OCI-M1 (cell line): ENCODE measurements around the gene RASGRP2.

ENCODE experiments used
- DNase-seq: peaks from one replicate; lab custom pipeline; 2025; lab: John Stamatoyannopoulos, UW

Gene RASGRP2

DNA sequence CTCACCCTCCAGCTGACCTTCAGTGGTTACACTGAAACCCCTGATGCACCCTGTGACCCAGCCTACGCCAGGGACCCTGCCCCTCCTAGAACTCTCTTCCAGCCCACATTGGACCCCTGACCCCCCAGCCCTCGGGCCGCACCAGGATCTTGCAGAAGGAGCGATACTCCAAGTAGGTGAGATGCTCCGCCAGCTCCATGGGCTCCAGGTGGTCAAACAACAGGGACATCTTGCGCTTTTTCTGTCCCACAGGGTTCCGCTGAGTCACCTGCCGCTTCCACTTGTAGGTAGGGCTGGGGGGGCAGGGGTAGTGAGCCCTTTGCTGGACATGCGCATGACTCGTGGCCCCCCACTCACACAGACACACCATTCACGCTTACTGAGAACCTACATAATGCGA, 4.1 kb downstream of the RASGRP2 start:
- no peak for DNase-seq

DNA sequence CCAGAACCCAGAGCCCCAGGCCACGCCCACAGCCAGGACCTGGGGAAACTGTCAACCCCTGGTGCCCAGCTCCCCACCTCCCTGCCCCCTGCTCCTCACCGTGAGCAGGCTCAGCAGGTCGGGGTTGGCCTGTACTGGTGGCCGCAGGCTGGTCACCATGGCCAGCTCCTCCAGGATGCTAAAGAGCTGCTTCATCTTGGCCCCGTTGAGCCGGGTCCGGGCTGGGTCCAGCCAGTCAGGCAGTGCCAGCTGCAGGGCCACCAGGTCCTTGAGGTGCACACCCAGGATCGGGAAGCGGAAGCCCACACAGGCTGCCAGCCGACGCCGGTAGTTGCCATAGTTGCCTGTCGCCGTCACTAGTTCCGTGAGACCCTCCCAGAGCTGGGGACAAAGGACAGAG, 7.3 kb downstream of the RASGRP2 start:
- no peak for DNase-seq

DNA sequence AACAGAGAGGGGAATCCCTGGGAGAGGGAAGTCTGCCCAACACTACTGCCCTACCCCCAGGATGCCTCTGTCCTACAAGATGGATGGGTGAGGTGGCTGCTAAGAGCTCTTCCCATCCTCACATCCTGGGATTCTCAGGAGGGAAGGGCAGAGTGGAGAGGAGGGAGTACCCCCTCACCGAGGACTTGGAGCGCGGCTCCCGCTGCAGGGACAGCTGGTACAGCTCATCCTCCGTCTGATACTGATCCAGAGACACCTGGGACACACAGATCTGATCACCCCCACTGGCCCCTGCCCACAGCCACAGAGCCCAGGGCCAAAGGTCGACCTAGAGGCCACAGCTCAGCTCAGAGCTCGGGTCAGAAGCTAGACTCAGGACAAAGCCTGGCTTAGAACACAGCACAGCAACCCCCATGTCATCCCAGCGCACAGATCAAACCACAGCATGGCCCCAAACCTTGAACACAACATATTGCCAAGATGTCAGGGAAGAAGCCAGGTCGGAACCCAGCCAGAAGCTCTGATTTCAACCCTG, 8.2 kb downstream of the RASGRP2 start:
- DNase-seq = no peak

DNA sequence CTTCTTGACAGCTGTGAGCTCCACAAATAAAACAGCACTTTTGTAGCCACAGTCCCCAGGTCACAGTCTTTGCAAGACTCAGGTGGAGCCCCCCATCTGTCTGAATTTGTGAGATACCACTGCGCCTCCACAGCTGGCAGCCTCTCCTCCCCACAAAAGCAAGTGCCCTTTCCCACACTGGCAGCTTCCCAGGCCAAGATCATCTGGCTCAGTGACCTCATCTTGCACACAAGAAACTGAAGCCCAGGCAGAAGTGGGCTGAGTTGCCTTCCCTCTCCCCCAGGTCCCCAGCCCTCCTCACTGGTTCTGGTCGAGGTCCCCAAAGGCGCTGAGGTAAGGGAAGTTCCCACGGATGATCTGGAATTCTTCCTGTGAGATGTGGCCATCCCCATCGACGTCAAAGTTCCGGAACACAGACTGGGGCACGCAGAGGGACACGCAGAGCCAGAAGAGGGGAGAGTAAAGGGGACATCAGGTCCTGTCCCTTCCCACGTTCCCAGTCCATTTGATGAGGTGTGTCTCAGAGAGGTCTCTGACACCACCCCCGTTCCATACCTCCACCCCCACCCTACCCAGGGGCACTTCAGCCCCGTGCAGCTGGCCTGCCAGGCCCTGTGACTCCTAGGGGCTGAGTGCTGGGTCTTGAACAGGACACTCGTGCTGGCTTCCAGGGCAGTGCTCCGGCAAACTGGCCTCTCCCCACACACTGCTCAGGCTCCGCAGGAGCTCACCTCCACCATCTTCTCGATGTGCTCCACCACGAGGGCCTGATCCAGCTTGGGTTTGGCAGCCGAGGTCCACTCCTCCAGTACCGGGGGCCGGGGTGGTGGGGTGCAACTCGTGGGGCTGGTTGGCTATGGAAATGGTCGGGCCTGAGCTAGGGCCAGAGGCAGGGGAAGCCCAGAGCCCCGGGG, 8.9 kb downstream of the RASGRP2 start:
- no peak for DNase-seq

DNA sequence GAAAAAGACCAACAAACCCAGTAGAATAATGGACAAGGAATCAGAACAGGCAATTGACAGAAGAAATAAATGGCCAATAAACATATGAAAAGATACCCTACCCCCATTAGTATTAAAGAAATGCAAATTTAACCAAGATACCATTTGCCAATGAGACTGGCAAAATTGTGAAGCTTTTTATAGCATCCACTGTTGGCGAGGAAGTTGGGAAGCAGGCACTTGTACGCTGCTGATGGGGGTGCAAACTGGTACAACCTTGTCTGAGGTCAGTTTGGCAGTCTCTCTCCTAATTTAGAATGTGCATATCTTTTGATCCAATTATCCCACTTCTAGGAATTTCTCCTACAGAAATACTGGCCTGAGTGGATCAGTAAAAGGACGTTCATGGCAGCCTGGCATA, 12.3 kb downstream of the RASGRP2 start:
- DNase-seq = no peak

DNA sequence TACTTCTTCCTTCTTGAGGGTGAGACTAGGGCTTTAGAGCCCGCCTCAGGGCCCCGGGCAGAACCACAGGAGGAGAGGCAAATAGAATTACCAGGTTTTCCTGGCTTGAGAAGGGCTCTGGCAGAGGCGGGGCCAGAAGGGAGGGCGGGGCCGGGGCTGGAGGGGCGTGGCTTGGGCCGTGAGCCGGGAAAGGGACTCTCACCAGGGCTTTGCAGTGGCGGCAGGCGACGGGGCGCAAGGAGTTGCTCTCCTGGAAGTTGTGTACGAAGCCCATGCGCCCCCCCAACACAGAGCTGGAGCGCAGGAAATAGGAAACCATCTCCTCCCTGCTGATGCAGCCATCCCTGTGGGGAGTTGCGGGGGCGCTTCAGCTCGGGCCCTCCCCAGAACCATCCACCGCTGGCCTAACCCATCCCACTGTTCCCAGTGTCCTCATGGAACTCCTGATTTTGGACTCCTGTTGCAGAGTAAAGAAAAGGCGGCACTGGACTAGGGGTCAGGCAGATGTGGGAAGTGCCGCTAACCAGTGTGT, 14.0 kb downstream of the RASGRP2 start:
- DNase-seq = no peak

DNA sequence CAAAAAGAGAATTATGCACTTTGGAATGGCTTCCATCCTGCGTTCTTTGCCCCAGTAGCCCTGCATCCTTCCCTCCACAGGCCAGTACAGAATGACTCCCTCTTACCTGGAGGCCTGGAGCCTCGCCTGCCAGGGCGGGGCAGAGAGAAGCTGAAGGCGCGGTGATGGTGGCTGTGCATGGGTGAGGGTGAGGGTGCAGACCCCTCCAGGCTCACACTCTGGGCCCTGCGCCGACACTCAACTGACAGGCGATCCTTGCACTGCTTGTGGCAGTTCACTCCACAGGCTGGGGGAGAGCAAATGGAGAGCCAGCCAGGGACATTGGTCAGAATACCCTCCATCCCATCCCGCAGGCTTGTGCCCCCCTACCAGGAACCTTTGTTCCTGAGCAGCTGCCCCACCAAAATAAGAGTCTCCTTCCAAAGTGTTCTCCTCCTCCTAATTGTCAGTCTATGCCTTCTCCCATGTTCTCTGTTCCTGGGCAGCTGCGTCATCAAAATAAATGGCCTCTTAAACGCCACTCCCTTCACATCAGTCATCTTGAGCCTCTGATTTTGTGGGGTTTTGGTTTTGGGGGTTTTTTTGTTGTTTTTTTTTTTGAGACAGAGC, 15.1 kb downstream of the RASGRP2 start:
- DNase-seq = no peak

DNA sequence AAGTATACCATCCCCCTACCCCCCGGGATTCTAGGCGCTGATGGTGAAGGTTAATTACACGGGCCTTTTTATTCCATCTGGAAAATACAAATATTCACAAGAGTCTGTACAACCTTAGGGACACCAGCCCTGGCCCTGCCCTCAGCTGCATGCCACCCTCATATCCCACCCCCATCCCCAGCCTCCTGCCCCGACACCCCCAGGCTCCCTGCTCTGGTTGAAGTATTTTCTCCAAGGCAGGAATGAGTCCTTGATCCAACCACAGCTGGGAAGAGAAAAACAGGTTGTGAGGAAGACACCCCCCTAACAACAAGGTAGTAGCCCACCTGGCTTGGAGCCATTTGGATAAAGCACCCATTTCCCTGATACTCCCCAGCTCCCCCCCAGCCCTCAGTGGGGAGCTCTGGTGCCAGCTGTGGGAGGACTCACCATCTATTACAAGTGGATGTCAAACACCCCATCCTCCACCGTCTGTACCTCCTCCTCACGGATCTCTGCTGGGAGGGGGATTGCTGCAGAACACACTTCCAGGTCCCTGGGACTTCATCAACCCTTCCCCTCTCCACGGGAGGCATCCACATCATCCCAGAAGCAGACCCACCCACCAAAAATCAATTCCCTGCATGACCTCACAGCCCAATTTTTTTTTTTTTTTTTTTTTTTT, 16.9 kb downstream of the RASGRP2 start:
- no peak for DNase-seq

DNA sequence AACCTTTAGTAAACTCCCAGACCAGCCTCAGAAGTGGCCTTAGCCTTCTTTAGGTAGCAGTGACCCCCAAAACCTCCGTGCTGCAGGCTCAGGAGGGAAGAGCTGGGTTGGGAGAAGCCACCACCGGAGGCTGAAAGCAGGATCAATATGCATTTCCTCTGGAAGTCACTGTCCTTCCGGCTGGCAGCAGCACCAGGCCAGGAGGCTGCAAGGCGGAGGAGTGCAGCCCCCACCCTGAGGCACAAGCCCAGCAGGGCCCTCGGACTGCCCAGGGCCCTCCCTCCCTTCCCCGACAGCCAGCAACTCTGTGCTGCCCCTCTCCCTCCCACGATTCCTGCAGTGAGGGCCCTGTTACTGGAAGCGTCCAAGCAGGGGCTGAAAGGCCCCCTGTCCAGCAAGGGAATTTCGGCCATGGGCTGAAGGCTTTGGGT, 17.7 kb downstream of the RASGRP2 start:
- DNase-seq = no peak

DNA sequence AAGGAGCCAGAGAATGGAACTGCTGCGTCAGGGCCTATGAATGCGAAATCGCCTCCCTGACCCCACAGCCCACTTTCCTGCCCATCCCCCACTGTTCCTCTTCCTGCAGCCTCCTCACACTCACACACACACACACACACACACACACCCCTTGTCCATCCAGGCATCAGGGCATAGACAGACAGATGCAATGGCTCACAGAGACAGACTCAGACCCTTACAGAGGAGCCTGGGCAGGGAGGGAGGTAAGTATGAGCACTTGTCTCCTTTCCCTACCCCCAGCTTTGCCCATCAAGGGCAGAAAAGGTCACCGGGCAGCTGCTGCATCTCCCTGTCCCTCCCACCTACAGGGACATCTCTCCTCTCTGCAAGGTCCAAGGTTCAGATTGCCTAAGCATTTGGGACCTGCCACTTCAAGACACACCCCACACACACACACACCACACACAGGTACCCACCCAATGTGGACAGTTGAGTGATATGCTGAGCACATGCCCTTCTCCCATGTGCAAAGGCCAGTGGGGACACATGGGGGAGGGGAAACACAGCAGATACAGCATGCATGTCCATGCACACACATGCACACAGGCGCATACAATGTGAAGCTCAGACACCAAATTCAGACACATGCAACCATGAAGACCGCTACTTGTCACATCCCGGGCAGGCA, 18.9 kb downstream of the RASGRP2 start:
- no peak for DNase-seq

DNA sequence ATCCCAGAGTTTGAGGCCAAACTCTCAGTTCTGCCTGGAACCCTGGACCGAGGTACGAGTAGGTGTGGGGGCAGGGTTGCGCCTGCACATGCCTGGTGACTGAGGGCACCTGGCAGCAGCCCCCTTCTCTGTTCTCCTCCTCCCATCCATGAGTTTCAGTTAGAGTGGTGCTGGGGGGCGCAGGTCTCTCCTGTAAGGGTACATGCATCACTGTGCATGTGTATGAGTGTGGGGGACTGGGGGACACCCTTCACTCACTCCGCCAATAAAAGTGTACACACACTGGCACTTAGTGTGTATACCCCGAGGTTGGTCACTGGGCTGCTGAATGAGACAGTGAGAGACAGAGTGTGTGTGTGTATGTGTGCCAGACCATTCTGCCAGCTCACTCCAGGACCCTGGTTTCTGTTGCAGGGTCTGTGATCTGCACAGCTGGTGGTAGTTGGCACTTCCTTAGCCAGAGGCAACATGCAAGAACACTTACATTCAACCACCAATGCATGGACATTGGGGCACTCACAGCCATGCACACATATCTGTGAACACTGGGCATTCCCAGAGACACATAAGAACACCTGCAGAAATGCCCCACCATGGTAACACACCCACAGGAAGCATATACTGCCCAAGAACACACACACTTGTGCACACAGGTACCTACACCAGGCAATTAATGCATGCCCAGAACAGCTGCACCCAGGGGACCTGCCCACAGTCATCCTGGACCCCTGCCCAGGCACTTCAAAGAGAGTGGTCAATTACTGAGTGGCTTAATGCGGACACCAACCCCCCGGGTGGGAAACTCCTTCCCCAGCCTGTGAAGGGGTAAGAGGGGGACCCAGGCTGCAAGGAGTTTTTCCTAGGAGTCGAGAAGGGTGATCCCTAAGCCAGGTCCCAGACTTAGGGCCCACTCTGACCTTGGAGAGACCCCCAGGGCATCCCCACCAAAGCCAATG, 19.8 kb downstream of the RASGRP2 start:
- DNase-seq = no peak

DNA sequence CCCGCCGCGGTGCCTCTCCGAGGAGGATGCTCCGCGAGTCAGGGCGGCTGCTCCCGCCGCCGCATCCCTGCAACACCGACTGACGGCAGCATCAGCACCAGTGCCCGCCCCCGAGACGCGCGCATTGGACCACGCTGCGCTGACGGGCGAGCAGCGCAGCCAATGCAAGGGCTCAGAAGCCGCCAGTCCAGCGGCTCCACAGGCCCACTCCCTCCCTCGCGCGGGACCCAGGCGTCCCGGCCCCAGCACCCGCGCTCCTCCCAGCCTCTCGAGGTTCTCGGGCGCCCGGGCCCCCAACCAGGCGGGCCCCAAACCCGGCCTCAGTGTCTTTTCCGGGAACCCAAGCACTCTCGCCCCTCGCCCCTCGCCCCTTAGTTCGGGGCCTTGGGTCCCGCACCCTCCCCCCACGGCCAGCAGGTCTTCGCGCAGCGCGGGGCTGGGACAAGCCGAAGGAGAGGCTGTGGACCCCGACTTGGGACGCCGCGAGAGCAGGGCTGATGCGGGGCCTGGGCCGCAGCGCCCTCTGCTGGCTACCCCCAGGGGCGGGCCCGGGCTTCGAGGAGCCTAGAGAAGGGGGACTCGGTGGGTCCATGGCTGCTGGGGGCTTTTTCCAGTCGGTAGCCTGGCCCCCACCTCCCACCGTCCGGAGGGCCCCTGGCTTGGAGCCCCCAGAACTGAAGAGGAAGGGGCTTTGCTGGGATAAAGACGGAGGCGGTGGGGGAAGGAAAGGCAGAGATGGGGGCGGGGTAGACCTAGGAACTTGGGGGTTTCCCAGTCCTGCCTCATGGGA, 20.6 kb downstream of the RASGRP2 start, which contains the start of gene NRXN2:
Gene NRXN2, minus strand, starts transcription at position 81 of the 790 bp plus-strand sequence. CDS start 9,498 bp downstream, outside the sequence.
- DNase-seq = peak; percentile 82

DNA sequence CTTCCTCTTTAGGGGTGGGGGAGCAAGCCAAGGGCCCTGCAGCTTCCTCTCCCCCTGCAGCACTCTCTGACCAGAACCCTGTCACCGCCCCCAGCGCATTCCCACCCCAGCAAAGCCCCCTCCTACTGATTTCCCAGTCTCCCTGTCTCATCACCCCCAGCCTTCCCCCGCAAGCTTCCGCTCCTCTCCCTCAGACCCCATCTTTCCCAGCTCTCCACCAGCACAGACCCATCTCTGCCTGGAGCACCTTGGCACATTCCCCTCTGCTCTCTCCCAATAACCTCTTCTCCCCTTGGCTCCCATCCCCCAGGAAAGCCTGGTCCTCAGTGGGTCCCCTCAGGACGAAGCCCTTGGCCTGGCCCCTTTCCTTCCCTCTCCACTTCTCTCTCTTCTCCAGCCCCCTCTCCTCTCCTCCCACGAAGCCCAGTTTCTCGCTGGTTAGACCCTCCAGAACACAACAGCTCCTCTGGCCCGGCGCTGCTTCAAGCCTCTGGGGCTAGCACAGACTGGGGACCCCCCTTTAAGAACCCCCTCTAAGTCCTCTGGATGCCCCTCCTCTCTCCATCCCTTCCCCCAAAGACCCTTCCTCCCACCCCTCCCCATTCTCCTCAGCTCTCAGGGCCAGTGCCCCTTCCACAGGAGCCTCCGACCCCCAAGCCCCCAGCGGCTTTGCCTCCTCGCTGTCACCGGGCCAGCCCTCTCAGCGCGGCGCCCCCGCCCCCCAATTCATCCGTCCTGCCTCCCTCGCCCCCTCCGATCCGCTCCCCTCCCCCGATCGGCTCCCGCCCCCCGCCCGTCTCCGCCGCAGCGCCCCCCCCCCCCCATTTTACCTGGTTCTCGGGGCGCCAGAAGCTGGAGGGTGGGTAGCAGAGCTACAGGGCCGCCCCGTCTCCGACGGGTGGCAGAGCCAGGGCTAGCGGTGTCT, 21.5 kb downstream of the RASGRP2 start:
- DNase-seq = no peak

DNA sequence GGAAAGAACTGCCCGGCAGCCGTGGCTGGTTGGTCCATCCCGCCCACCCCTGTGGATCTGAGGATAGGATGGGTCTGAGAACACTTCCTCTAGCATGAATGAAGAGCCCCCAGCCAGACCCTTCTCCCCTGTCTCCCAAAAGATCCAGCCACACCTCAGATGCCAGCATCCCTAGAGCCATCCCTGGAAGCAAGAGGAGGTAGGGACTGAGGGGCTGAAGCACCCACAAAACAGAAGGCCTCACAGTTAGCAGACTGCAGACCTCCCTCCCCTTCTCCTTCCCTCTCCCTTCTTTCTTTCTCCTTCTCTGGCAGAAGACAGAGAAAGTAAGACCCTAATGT, 22.6 kb downstream of the RASGRP2 start:
- no peak for DNase-seq

DNA sequence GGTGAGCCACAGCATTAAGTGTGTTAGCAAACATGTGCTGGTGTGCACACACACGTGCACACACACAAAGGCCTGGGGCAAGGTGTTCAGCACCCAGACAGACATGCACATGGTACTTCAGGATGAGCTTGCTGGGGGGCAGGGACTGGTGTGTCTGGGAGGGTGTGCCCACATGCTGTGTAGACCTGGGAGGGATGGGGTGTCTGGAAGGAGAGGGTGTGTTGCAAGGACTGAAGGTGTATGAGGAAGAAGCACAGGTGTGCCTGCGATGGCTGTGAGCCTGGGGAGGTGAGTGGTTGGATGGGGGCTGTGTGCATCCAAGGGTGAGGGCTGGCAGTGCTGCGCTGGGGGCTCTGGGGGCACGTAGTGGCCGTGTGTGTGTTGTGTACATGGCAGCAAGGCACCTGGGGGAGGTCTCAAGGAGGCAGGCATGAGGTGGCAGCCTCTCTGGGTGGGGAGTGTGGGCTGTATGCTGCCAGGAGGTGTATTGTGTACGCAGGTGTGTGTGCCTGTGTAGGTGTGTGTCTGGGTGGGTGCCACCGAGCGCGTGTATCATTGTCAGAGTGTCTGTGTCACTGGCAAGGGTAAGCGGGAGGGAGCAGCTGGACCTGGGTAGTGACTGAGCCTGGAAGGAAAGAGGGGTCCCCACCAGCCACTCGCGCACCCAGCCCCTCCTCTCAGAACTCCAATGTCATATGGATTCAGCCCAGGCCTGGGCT, 23.1 kb downstream of the RASGRP2 start:
- DNase-seq = no peak

DNA sequence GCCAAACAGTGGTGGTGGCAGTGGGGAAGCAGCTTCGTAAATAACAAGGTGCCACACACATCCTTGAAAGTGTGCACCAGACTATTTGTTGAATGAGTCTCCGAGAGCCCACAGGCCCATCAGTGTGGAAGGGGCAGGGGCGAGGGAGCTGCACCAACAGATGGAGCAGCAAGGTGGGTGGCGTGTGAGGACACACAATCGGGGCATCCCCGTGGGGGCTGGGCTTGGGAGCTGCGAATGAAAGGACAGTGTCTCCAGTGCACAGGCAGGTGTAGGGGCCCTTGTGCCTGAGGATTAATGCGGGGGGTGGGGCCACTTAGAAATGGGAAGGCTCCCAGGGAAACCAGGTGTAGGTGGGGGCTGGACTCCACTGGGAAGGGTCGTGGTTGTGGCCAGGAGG, 23.8 kb downstream of the RASGRP2 start:
- DNase-seq = no peak

DNA sequence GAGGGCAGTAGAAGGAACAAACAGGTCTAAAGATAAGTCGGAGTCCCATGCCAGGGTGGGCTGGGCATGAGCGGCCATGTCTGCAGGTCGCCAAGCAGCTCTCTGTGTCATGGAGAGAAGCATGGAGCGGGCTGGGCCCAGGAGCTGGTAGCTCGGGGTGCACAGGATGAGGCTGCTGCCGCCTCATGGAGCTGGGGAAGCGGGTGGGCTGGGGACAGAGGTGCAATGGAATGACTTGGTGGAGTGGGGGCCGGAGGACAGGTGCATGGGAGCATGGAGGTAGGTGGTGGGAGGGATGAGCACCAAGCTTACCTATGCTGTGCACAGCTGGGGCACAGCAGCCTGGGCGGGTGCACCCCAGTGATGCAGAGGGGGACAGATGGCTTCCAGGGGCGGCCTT, 24.5 kb downstream of the RASGRP2 start:
- DNase-seq = no peak

DNA sequence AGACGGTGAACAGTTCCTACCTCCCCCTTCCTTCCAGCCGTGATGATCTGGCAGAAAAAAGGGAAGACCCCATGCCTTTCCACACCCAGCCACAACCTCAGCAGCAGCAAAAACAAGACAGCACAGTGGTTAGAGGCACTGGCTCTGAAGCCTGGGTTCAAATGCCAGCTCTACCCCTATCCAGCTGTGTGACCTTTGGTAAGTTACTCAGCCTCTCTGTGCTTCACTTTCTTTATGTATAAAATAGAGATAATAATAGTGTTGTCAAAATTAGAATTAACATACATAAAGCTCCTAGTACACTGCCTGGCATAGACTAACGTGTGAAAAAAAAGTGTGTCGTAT, 25.2 kb downstream of the RASGRP2 start:
- DNase-seq = no peak
